Left ventricle myocardium inferior (tissue), 1 donor: ENCODE measurements around the gene VIPR2. TPM values are rescaled to one million over a fixed set of nuclear protein-coding genes. Genes with fewer than 3 reads are reported as not detected.

ENCODE experiments used
- DNase-seq: peaks from one replicate; pipeline ENCODE4 v3.0.0-alpha.2; 2020
- H3K27ac ChIP-seq: fragments of 200-600 bp; replicated peaks from 2 replicates; pipeline ENCODE4 v1.8.0; 2021
- H3K27me3 ChIP-seq: fragments of 200-600 bp; 2 replicates; pipeline ENCODE4 v1.8.0; 2021; ENCODE audit warnings: low read depth
- H3K36me3 ChIP-seq: fragments of 200-600 bp; 2 replicates; pipeline ENCODE4 v1.8.0; 2021
- H3K4me1 ChIP-seq: fragments of 200-600 bp; 2 replicates; pipeline ENCODE4 v1.8.0; 2021
- H3K4me3 ChIP-seq: fragments of 200-600 bp; 2 replicates; pipeline ENCODE4 v1.8.0; 2021; ENCODE audit warnings: mild to moderate bottlenecking, moderate library complexity
- H3K9me3 ChIP-seq: fragments of 200-600 bp; replicated peaks from 2 replicates; pipeline ENCODE4 v1.8.0; 2021
- CTCF ChIP-seq: fragments of 200-600 bp; IDR thresholded peaks from 2 replicates; pipeline ENCODE4 v1.8.0; 2021; ENCODE audit warnings: antibody characterized with exemption, mild to moderate bottlenecking, borderline replicate concordance
- intact Hi-C: fragments of 100-400 bp; cut with micrococcal nuclease; formaldehyde crosslinking; loops from one replicate; pipeline ENCODE4 v1.11.0; 2022
- total RNA-seq: library from RNA; stranded (reverse); fragmentation: NEBNext Ultra II Directional; extraction: Animal tissue kit (Norgen Biotek cat#: 25700); gene quantifications from one replicate; pipeline ENCODE4 v1.2.1, GENCODE V29; 2021
- donor health status: DM: no; HTN: yes; CAD: no; lungs with severe emphysema.

Gene VIPR2
- total RNA-seq, 1 donor from 2014 or later, result 17.5 TPM

DNA sequence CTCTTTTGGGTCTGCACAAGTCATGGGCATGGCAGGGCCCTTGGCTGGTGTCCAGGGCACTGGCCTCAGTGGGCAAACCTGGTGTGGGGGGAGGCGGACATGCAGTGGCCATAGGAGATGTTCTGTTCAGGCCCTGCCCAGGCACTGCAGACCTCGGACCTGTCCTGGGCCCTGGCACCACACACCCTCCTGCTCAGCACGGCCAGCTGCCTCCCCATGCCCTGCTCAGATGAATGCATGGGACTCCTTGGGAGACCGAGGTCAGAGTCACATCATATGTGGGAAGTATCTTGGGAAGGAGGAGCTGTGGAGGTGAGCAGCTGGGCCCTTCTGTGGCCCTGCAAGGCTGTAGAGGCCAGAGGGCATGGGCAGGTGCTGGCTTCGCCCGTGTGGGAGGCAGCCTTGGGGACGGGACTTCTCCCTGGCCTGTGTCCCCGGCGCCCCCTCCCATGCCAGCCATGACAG, 130.8 kb downstream of the VIPR2 start:
- no peaks in the 10 kb centered on the region for H3K27me3 ChIP-seq
- peaks cover 48% of the 10 kb centered on the region for H3K4me1 ChIP-seq
- no peak for DNase-seq
- intact Hi-C loops, result no loop called here
- no peaks in the 10 kb centered on the region for H3K9me3 ChIP-seq
- TF ChIP-seq CTCF, result no peak
- H3K4me3 ChIP-seq, result no peak overlapping the region
- no peaks in the 10 kb centered on the region for H3K36me3 ChIP-seq
- peak overlapping the region; percentile 92 for H3K27ac ChIP-seq

GRCh38 chr7:159013181-159013690, 131.4 kb downstream of the VIPR2 start:
- H3K36me3 ChIP-seq, result no peaks in the 10 kb centered on the region
- TF ChIP-seq CTCF, result no peak
- no peak overlapping the region for H3K4me3 ChIP-seq
- H3K9me3 ChIP-seq, result no peaks in the 10 kb centered on the region
- intact Hi-C loops, result no loop called here
- no peaks in the 10 kb centered on the region for H3K27me3 ChIP-seq
- H3K4me1 ChIP-seq, result peaks cover 48% of the 10 kb centered on the region
- DNase-seq, result no peak
- peak overlapping the region; percentile 92 for H3K27ac ChIP-seq

GRCh38 chr7:159012353-159013069, 132.2 kb downstream of the VIPR2 start:
- no peak for TF ChIP-seq CTCF
- Histone ChIP-seq H3K27ac (peak overlapping the region; percentile 92), H3K36me3 (no peaks in the 10 kb centered on the region), H3K4me3 (no peak overlapping the region), H3K27me3 (no peaks in the 10 kb centered on the region), H3K4me1 (peaks cover 48% of the 10 kb centered on the region), H3K9me3 (no peaks in the 10 kb centered on the region)
- intact Hi-C loops, result no loop called here
- peak; percentile 84 for DNase-seq

GRCh38 chr7:159011722-159012022, 133.0 kb downstream of the VIPR2 start:
- Histone ChIP-seq H3K9me3 (no peaks in the 10 kb centered on the region), H3K27me3 (no peaks in the 10 kb centered on the region), H3K27ac (peak overlapping the region; percentile 92), H3K36me3 (no peaks in the 10 kb centered on the region), H3K4me1 (peaks cover 48% of the 10 kb centered on the region), H3K4me3 (no peak overlapping the region)
- no peak for TF ChIP-seq CTCF
- DNase-seq, result no peak
- intact Hi-C loops, result no loop called here

GRCh38 chr7:159010937-159011721, 133.5 kb downstream of the VIPR2 start:
- DNase-seq, result no peak
- intact Hi-C loops, result no loop called here
- peaks cover 48% of the 10 kb centered on the region for H3K4me1 ChIP-seq

More at GRCh38 chr7:159010937-159011721, 133.5 kb downstream of the VIPR2 start:
- Histone ChIP-seq H3K36me3 (no peaks in the 10 kb centered on the region), H3K27ac (peak overlapping the region; percentile 92), H3K4me3 (no peak overlapping the region), H3K9me3 (no peaks in the 10 kb centered on the region), H3K27me3 (no peaks in the 10 kb centered on the region)
- no peak for TF ChIP-seq CTCF
